ENCODE data around the gene DPEP1. TPM values are rescaled to one million over a fixed set of nuclear protein-coding genes. Genes with fewer than 3 reads are reported as not detected.

Gene DPEP1
- total RNA-seq, 2 donors from 2014 or later, result 0.88 to 3.2 TPM

DNA sequence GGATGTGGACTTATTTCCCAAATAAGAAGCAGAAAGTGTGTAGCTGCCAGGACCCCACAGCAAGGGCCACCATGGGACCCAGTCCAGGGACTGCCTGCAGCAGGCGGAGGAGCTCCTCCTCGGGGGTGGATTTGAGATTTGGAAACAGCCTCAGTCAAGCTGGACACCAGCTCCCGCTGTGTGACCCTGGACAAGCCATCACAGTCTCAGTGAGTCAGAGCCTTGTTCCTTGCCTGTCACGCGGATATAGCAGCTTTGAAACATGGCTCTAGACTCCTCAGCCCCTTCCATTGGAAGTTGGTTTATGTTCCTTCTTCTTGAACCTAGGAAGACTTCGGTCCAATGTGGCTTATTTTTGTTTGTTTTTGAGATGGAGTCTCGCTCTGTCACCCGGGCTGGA lies 12.5 kb upstream of the DPEP1 start:
- no peak overlapping the region for H3K9ac ChIP-seq (ENCODE audit: extremely low read depth, low read length, poor library complexity, severe bottlenecking)
- no peaks in the 10 kb centered on the region for H3K27me3 ChIP-seq (ENCODE audit: control insufficient read depth, insufficient read depth, low read length, poor library complexity, severe bottlenecking)
- TF ChIP-seq, protein P1, sequence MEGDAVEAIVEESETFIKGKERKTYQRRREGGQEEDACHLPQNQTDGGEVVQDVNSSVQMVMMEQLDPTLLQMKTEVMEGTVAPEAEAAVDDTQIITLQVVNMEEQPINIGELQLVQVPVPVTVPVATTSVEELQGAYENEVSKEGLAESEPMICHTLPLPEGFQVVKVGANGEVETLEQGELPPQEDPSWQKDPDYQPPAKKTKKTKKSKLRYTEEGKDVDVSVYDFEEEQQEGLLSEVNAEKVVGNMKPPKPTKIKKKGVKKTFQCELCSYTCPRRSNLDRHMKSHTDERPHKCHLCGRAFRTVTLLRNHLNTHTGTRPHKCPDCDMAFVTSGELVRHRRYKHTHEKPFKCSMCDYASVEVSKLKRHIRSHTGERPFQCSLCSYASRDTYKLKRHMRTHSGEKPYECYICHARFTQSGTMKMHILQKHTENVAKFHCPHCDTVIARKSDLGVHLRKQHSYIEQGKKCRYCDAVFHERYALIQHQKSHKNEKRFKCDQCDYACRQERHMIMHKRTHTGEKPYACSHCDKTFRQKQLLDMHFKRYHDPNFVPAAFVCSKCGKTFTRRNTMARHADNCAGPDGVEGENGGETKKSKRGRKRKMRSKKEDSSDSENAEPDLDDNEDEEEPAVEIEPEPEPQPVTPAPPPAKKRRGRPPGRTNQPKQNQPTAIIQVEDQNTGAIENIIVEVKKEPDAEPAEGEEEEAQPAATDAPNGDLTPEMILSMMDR (conservative IDR thresholded peaks at IDR 0.05), result no peak
- Mint-ChIP-seq H3K4me3 (no peak overlapping the region), H3K36me3 (ENCODE audit: low read depth) (no peaks in the 10 kb centered on the region), H3K27me3 (ENCODE audit: insufficient read depth) (no peaks in the 10 kb centered on the region), H3K9me3 (no peaks in the 10 kb centered on the region), H3K27ac (no peak overlapping the region), H3K4me1 (peaks cover 7% of the 10 kb centered on the region)
- H3K27ac ChIP-seq (ENCODE audit: low read depth, low read length), result no peak overlapping the region
- no peaks in the 10 kb centered on the region for H3K36me3 ChIP-seq (ENCODE audit: control insufficient read depth, insufficient read depth, low read length)
- no peak overlapping the region for H3K4me3 ChIP-seq (ENCODE audit: low read length)
- no peaks in the 10 kb centered on the region for H3K9me3 ChIP-seq (ENCODE audit: control insufficient read depth, low read length)
- no peaks in the 10 kb centered on the region for H3K4me1 ChIP-seq (ENCODE audit: control insufficient read depth, insufficient read depth, low read length)
- WGBS, 2 experiments (ENCODE audit: insufficient coverage in 1 of 2, insufficient read length in 1 of 2), result 94 to 95% methylated on average over 6 to 8 of the region's 8 CpGs
- no peak for DNase-seq

DNA sequence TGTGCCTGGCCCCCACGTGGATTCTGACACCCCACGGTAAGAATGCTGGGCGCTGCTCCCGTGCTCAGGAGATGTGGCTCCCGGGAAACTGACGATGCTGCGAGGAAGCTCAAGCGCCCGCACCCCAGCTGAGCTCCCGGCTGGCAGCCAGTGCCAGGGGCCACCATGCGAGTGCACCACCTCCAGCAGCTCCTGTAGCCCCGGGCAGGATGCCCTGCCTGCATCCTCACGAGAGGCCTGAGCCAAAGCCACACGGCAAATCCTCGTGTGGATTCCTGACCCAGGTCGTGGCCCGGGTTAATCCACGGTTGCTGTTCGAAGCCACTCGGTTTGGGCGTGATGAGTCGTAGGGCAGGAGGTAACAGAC lies 11.6 kb upstream of the DPEP1 start:
- no peak overlapping the region for H3K9ac ChIP-seq (ENCODE audit: extremely low read depth, low read length, poor library complexity, severe bottlenecking)
- 69 to 79% methylated on average over 21 to 22 of the region's 22 CpGs for WGBS, 2 experiments (ENCODE audit: insufficient coverage in 1 of 2, insufficient read length in 1 of 2)

DNA sequence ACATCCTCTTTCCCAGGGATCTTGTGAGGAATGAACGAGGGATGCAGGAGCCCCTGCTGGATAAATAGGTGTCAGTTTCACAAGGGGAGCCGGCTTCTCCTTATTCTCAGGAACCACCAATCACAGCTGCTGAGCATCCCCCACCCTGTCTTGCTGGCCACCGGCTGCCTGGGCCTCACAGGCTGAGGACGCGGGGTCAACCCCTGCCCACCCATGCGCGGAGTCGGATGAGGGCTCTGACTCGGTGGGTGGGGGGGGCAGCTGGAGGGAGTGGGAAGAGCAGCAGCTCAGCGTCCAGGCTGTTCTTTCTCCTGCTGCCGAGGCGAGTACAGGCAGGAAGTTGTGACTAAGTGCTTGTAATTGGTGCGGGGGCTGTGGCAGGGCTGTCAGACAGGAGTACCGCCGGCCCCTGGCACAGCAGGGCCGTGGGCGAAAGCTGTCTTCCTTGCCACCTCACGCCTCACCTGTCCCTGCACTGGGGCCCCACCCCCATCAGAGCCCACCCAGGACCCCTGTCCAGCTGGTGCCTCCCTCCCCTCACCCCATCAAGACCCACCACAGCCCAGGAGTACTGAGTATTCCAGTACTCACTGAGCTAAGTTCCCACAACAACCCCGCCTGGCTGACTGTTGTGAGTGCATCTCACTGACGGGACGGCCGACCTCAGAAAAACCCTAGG lies 11.0 kb upstream of the DPEP1 start:
- Histone ChIP-seq H3K9ac (ENCODE audit: extremely low read depth, low read length, poor library complexity, severe bottlenecking) (no peak overlapping the region), H3K36me3 (ENCODE audit: control insufficient read depth, insufficient read depth, low read length) (no peaks in the 10 kb centered on the region), H3K4me3 (ENCODE audit: low read length) (no peak overlapping the region), H3K4me1 (ENCODE audit: control insufficient read depth, insufficient read depth, low read length) (no peaks in the 10 kb centered on the region), H3K27me3 (ENCODE audit: control insufficient read depth, insufficient read depth, low read length, poor library complexity, severe bottlenecking) (no peaks in the 10 kb centered on the region), H3K27ac (ENCODE audit: low read depth, low read length) (no peak overlapping the region), H3K9me3 (ENCODE audit: control insufficient read depth, low read length) (no peaks in the 10 kb centered on the region)
- DNase-seq, result peak; percentile 87
- WGBS, 2 experiments (ENCODE audit: insufficient coverage in 1 of 2, insufficient read length in 1 of 2), result 10 to 35% methylated on average over 6 to 22 of the region's 22 CpGs
- H3K4me3 Mint-ChIP-seq, result no peak overlapping the region
- H3K9me3 Mint-ChIP-seq, result no peaks in the 10 kb centered on the region
- no peaks in the 10 kb centered on the region for H3K27me3 Mint-ChIP-seq (ENCODE audit: insufficient read depth)
- no peak overlapping the region for H3K27ac Mint-ChIP-seq
- no peaks in the 10 kb centered on the region for H3K36me3 Mint-ChIP-seq (ENCODE audit: low read depth)
- TF ChIP-seq, protein P1 (conservative IDR thresholded peaks at IDR 0.05), result no peak
- peaks cover 7% of the 10 kb centered on the region for H3K4me1 Mint-ChIP-seq

More for the DNA sequence above, 11.6 kb upstream of the DPEP1 start:
- Mint-ChIP-seq H3K27me3 (ENCODE audit: insufficient read depth) (no peaks in the 10 kb centered on the region), H3K27ac (no peak overlapping the region), H3K9me3 (no peaks in the 10 kb centered on the region), H3K4me3 (no peak overlapping the region), H3K36me3 (ENCODE audit: low read depth) (no peaks in the 10 kb centered on the region), H3K4me1 (peaks cover 7% of the 10 kb centered on the region)
- Histone ChIP-seq H3K4me1 (ENCODE audit: control insufficient read depth, insufficient read depth, low read length) (no peaks in the 10 kb centered on the region), H3K4me3 (ENCODE audit: low read length) (no peak overlapping the region), H3K27ac (ENCODE audit: low read depth, low read length) (no peak overlapping the region), H3K27me3 (ENCODE audit: control insufficient read depth, insufficient read depth, low read length, poor library complexity, severe bottlenecking) (no peaks in the 10 kb centered on the region), H3K9me3 (ENCODE audit: control insufficient read depth, low read length) (no peaks in the 10 kb centered on the region), H3K36me3 (ENCODE audit: control insufficient read depth, insufficient read depth, low read length) (no peaks in the 10 kb centered on the region)
- TF ChIP-seq, protein P1 (conservative IDR thresholded peaks at IDR 0.05), result no peak
- no peak for DNase-seq
